ENCODE results near the gene CHM.
"Not testable (repeated sequence)": the region's sequence is repeated elsewhere in the genome, so short reads cannot be mapped to it uniquely, and the experiment has no call there.

DNA sequence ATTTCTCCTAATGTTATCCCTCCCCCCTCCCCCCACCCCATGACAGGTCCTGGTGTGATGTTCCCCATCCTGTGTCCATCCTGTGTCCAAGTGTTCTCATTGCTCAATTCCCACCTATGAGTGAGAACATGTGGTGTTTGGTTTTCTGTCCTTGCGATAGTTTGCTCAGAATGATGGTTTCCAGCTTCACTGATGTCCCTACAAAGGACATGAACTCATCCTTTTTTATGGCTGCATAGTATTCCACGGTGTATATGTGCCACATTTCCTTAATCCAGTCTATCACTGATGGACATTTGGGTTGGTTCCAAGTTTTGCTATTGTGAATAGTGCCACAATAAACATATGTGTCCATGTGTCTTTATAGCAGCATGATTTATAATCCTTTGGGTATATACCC is 113.0 kb downstream of the CHM start:
- TF ChIP-seq, protein P1, sequence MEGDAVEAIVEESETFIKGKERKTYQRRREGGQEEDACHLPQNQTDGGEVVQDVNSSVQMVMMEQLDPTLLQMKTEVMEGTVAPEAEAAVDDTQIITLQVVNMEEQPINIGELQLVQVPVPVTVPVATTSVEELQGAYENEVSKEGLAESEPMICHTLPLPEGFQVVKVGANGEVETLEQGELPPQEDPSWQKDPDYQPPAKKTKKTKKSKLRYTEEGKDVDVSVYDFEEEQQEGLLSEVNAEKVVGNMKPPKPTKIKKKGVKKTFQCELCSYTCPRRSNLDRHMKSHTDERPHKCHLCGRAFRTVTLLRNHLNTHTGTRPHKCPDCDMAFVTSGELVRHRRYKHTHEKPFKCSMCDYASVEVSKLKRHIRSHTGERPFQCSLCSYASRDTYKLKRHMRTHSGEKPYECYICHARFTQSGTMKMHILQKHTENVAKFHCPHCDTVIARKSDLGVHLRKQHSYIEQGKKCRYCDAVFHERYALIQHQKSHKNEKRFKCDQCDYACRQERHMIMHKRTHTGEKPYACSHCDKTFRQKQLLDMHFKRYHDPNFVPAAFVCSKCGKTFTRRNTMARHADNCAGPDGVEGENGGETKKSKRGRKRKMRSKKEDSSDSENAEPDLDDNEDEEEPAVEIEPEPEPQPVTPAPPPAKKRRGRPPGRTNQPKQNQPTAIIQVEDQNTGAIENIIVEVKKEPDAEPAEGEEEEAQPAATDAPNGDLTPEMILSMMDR (IDR thresholded peaks at IDR 0.05; ENCODE audit: low read depth, low read length, poor library complexity, severe bottlenecking), result not testable (repeated sequence)
- not testable (repeated sequence) for TF ChIP-seq EZH2phosphoT487 (IDR thresholded peaks at IDR 0.05; ENCODE audit: borderline replicate concordance, low read length)
